Measurements from ENCODE around the gene ASPRV1.
"Not testable (repeated sequence)": the region's sequence is repeated elsewhere in the genome, so short reads cannot be mapped to it uniquely, and the experiment has no call there.

Gene ASPRV1

GRCh38 chr2:70005216-70005615, 43.8 kb upstream of the ASPRV1 start:
- no peak overlapping the region for H3K4me3 ChIP-seq (ENCODE audit: insufficient read length, low read depth)
- no peak for DNase-seq (ENCODE audit: low read depth, low spot score)
- H3K36me3 ChIP-seq (ENCODE audit: insufficient read depth, insufficient read length, low read length), result no peaks in the 10 kb centered on the region
- H3K27me3 ChIP-seq (ENCODE audit: insufficient read depth, insufficient read length), result no peaks in the 10 kb centered on the region
- no peak overlapping the region for H3K9ac ChIP-seq (ENCODE audit: insufficient read length, low read depth)
- no peaks in the 10 kb centered on the region for H3K9me3 ChIP-seq (ENCODE audit: insufficient read depth, low read length)
- peaks cover 9% of the 10 kb centered on the region for H3K4me1 ChIP-seq (ENCODE audit: insufficient read depth, insufficient read length)
- TF ChIP-seq ZNF274 (IDR thresholded peaks at IDR 0.05; ENCODE audit: low read depth, low read length) (no peak), SUZ12 (IDR thresholded peaks at IDR 0.05; ENCODE audit: extremely low read depth, insufficient read depth, insufficient read length) (no peak), YY1 (IDR thresholded peaks at IDR 0.05; ENCODE audit: insufficient read depth, insufficient read length) (no peak)

GRCh38 chr2:70003093-70003830, 41.8 kb upstream of the ASPRV1 start:
- Histone ChIP-seq H3K27me3 (ENCODE audit: insufficient read depth, insufficient read length) (no peaks in the 10 kb centered on the region), H3K36me3 (ENCODE audit: insufficient read depth, insufficient read length, low read length) (no peaks in the 10 kb centered on the region), H3K4me1 (ENCODE audit: insufficient read depth, insufficient read length) (peaks cover 9% of the 10 kb centered on the region), H3K9ac (ENCODE audit: insufficient read length, low read depth) (no peak overlapping the region), H3K9me3 (ENCODE audit: insufficient read depth, low read length) (no peaks in the 10 kb centered on the region), H3K4me3 (ENCODE audit: insufficient read length, low read depth) (no peak overlapping the region)
- no peak for TF ChIP-seq SUZ12 (IDR thresholded peaks at IDR 0.05; ENCODE audit: extremely low read depth, insufficient read depth, insufficient read length)
- TF ChIP-seq YY1 (IDR thresholded peaks at IDR 0.05; ENCODE audit: insufficient read depth, insufficient read length), result no peak
- no peak for DNase-seq (ENCODE audit: low read depth, low spot score)

- no peak overlapping the region for H3K9ac ChIP-seq (ENCODE audit: insufficient read length, low read depth)
- no peaks in the 10 kb centered on the region for H3K36me3 ChIP-seq (ENCODE audit: insufficient read depth, insufficient read length, low read length)
- no peaks in the 10 kb centered on the region for H3K9me3 ChIP-seq (ENCODE audit: insufficient read depth, low read length)
- TF ChIP-seq SUZ12 (IDR thresholded peaks at IDR 0.05; ENCODE audit: extremely low read depth, insufficient read depth, insufficient read length) (no peak), ZNF274 (IDR thresholded peaks at IDR 0.05; ENCODE audit: low read depth, low read length) (no peak), YY1 (IDR thresholded peaks at IDR 0.05; ENCODE audit: insufficient read depth, insufficient read length) (no peak)
- no peak for DNase-seq (ENCODE audit: low read depth, low spot score)
- H3K4me1 ChIP-seq (ENCODE audit: insufficient read depth, insufficient read length), result peaks cover 9% of the 10 kb centered on the region
- no peaks in the 10 kb centered on the region for H3K27me3 ChIP-seq (ENCODE audit: insufficient read depth, insufficient read length)
- no peak overlapping the region for H3K4me3 ChIP-seq (ENCODE audit: insufficient read length, low read depth)
Measured at GRCh38 chr2:70002241-70002899, 40.9 kb upstream of the ASPRV1 start.

GRCh38 chr2:70000529-70000928, 39.1 kb upstream of the ASPRV1 start:
- H3K36me3 ChIP-seq (ENCODE audit: insufficient read depth, insufficient read length, low read length); DNase-seq (ENCODE audit: low read depth, low spot score); H3K27me3 ChIP-seq (ENCODE audit: insufficient read depth, insufficient read length); H3K4me3 ChIP-seq (ENCODE audit: insufficient read length, low read depth); H3K9me3 ChIP-seq (ENCODE audit: insufficient read depth, low read length); H3K4me1 ChIP-seq (ENCODE audit: insufficient read depth, insufficient read length); H3K9ac ChIP-seq (ENCODE audit: insufficient read length, low read depth): not testable (repeated sequence)

- Histone ChIP-seq H3K27me3 (ENCODE audit: insufficient read depth, insufficient read length) (no peaks in the 10 kb centered on the region), H3K9me3 (ENCODE audit: insufficient read depth, low read length) (no peaks in the 10 kb centered on the region), H3K4me3 (ENCODE audit: insufficient read length, low read depth) (no peak overlapping the region), H3K36me3 (ENCODE audit: insufficient read depth, insufficient read length, low read length) (no peaks in the 10 kb centered on the region), H3K9ac (ENCODE audit: insufficient read length, low read depth) (no peak overlapping the region), H3K4me1 (ENCODE audit: insufficient read depth, insufficient read length) (peaks cover 9% of the 10 kb centered on the region)
- no peak for DNase-seq (ENCODE audit: low read depth, low spot score)
- TF ChIP-seq ZNF274 (IDR thresholded peaks at IDR 0.05; ENCODE audit: low read depth, low read length) (no peak), YY1 (IDR thresholded peaks at IDR 0.05; ENCODE audit: insufficient read depth, insufficient read length) (no peak), SUZ12 (IDR thresholded peaks at IDR 0.05; ENCODE audit: extremely low read depth, insufficient read depth, insufficient read length) (no peak)
Measured at GRCh38 chr2:69998761-69999160, 37.3 kb upstream of the ASPRV1 start.

GRCh38 chr2:69997015-69997830, 35.8 kb upstream of the ASPRV1 start:
- Histone ChIP-seq H3K4me3 (ENCODE audit: insufficient read length, low read depth) (no peak overlapping the region), H3K36me3 (ENCODE audit: insufficient read depth, insufficient read length, low read length) (no peaks in the 10 kb centered on the region), H3K9ac (ENCODE audit: insufficient read length, low read depth) (no peak overlapping the region), H3K9me3 (ENCODE audit: insufficient read depth, low read length) (no peaks in the 10 kb centered on the region), H3K4me1 (ENCODE audit: insufficient read depth, insufficient read length) (peaks cover 5% of the 10 kb centered on the region), H3K27me3 (ENCODE audit: insufficient read depth, insufficient read length) (no peaks in the 10 kb centered on the region)
- no peak for DNase-seq (ENCODE audit: low read depth, low spot score)
- TF ChIP-seq ZNF274 (IDR thresholded peaks at IDR 0.05; ENCODE audit: low read depth, low read length), result no peak
- no peak for TF ChIP-seq YY1 (IDR thresholded peaks at IDR 0.05; ENCODE audit: insufficient read depth, insufficient read length)
- no peak for TF ChIP-seq SUZ12 (IDR thresholded peaks at IDR 0.05; ENCODE audit: extremely low read depth, insufficient read depth, insufficient read length)

- no peak for TF ChIP-seq SUZ12 (IDR thresholded peaks at IDR 0.05; ENCODE audit: extremely low read depth, insufficient read depth, insufficient read length)
- TF ChIP-seq YY1 (IDR thresholded peaks at IDR 0.05; ENCODE audit: insufficient read depth, insufficient read length), result no peak
- no peak for TF ChIP-seq ZNF274 (IDR thresholded peaks at IDR 0.05; ENCODE audit: low read depth, low read length)
- Histone ChIP-seq H3K36me3 (ENCODE audit: insufficient read depth, insufficient read length, low read length) (no peaks in the 10 kb centered on the region), H3K9me3 (ENCODE audit: insufficient read depth, low read length) (no peaks in the 10 kb centered on the region), H3K4me3 (ENCODE audit: insufficient read length, low read depth) (no peak overlapping the region), H3K27me3 (ENCODE audit: insufficient read depth, insufficient read length) (no peaks in the 10 kb centered on the region), H3K4me1 (ENCODE audit: insufficient read depth, insufficient read length) (peaks cover 2% of the 10 kb centered on the region), H3K9ac (ENCODE audit: insufficient read length, low read depth) (no peak overlapping the region)
- no peak for DNase-seq (ENCODE audit: low read depth, low spot score)
Measured at GRCh38 chr2:69995511-69995910, 34.1 kb upstream of the ASPRV1 start.

Data from NT2/D1 (cell line).